Measurements from ENCODE around the gene CSKMT. TPM values are rescaled to one million over a fixed set of nuclear protein-coding genes. Genes with fewer than 3 reads are reported as not detected.

The CSKMT gene
- total RNA-seq, 1 experiment from 2014 or later = 63.5 TPM

DNA sequence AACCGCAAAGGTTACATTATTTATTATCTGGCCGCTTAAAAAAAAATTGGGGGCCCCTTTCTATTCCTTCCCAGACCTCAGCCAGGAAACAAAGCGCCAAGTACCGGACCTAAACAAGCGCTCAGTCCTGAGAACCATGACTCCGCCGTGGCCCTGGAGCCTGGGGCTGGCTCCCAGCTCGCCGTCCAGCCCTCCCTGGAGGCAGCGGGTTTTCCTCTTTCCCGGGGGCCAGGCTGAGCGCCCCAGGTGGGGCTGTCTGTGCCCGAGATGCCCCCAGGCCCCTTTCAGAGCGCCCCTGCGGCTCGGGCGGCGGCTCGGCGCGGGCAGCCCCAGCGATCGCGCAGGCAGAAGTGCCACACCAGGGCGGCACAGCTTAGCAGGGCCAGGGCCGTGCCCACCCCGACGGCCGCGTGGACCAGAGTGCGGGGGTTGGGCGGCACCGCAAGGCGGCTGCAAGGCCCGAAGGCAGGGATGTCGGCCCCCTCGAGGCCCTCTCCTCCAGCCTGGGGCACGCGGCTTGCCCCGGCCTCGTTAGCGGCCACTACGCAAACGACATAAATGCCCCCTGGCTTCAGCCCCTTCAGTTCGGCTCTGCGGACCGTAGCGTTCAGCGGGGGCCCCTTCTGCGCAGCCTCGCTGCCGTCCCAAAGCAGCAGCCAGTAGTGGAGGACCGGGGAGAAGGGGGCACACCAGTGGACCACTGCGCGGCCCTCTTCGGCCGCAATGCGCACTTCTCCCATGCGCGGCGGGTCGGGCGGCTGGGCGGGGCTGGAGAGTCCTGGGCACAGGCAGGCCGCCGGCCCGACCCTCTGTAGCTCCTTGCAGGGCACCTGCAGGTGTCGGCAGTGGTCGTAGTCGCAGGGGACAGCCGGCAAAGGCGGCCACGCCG, 22.6 kb downstream of the CSKMT start:
- DNase-seq (ENCODE audit: low read depth, low spot score) (no peak), ATAC-seq (no peak)
- H3K9me2 ChIP-seq (ENCODE audit: insufficient read depth) = no peaks in the 10 kb centered on the region
- BruUV-seq (replicated peaks) = no TSS peak
- H3K4me1 ChIP-seq (ENCODE audit: control insufficient read depth in 1 of 2, insufficient read depth in 2 of 2, low read length in 2 of 2) = no peaks in the 10 kb centered on the region
- no peak overlapping the region for H3K4me3 ChIP-seq (replicated peaks in 1 of 2; ENCODE audit: low read depth in 1 of 2, low read length in 2 of 2)
- intact Hi-C loops (cut with micrococcal nuclease) = no loop called here
- no peak overlapping the region for H3K9ac ChIP-seq (ENCODE audit: low read length)
- no peaks in the 10 kb centered on the region for H3K9me3 ChIP-seq (ENCODE audit: control insufficient read depth in 1 of 2, insufficient read depth in 1 of 2, low read depth in 1 of 2, low read length in 2 of 2)
- H3K27ac ChIP-seq (ENCODE audit: low read depth, low read length) = no peak overlapping the region
- POLR2A ChIA-PET = no interaction called here
- peaks cover 13 to 21% of the 10 kb centered on the region in 2 experiments; a peak in 3 of 4 replicates for H3K36me3 ChIP-seq (ENCODE audit: control insufficient read depth in 1 of 2, insufficient read depth in 2 of 2, low read length in 2 of 2)
- no peaks in the 10 kb centered on the region for H4K20me1 ChIP-seq (ENCODE audit: insufficient read depth)
- no peaks in the 10 kb centered on the region for H3K79me2 ChIP-seq (ENCODE audit: insufficient read depth, low read length)
- no peak overlapping the region for H3K4me2 ChIP-seq (ENCODE audit: low read length)
- RAD21 ChIA-PET (ENCODE audit: low non-redundant PET in 1 of 2, low total read pairs in 2 of 2, uncharacterized antibody in 2 of 2, unreplicated experiment in 2 of 2) = no interaction called here
- no peak for TF ChIP-seq CBX3 (IDR thresholded peaks at IDR 0.05; ENCODE audit: low read depth)
- no peak for TF ChIP-seq ZBTB33 (IDR thresholded peaks at IDR 0.05; ENCODE audit: extremely low read depth, insufficient replicate concordance, low read length)
- TF ChIP-seq, protein P1, sequence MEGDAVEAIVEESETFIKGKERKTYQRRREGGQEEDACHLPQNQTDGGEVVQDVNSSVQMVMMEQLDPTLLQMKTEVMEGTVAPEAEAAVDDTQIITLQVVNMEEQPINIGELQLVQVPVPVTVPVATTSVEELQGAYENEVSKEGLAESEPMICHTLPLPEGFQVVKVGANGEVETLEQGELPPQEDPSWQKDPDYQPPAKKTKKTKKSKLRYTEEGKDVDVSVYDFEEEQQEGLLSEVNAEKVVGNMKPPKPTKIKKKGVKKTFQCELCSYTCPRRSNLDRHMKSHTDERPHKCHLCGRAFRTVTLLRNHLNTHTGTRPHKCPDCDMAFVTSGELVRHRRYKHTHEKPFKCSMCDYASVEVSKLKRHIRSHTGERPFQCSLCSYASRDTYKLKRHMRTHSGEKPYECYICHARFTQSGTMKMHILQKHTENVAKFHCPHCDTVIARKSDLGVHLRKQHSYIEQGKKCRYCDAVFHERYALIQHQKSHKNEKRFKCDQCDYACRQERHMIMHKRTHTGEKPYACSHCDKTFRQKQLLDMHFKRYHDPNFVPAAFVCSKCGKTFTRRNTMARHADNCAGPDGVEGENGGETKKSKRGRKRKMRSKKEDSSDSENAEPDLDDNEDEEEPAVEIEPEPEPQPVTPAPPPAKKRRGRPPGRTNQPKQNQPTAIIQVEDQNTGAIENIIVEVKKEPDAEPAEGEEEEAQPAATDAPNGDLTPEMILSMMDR (IDR thresholded peaks at IDR 0.05 in 2 of 3, conservative IDR thresholded peaks at IDR 0.05 in 1 of 3; ENCODE audit: borderline replicate concordance in 1 of 3, insufficient read depth in 1 of 3, low read depth in 2 of 3, low read length in 2 of 3) = no peak
- no peaks in the 10 kb centered on the region for H3K27me3 ChIP-seq (ENCODE audit: insufficient read depth, low read length)
- CTCF ChIA-PET = no interaction called here
- no peak overlapping the region for H2AFZ ChIP-seq (ENCODE audit: low read depth, low read length, poor library complexity, severe bottlenecking)

All from HCT116 (cell line).